Stimulated activated CD8-positive, alpha-beta memory T cell treated with anti-CD3 and anti-CD28 coated beads, Interleukin-15, amount 100 ng/mL, for 4 hours (primary cell): ENCODE results near the gene ZNF14.
A peak's percentile ranks its signal among the peaks of the same experiment; 100 is the strongest.
"Not testable (repeated sequence)": the region's sequence is repeated elsewhere in the genome, so short reads cannot be mapped to it uniquely, and the experiment has no call there.

Source experiments
- DNase-seq, 2 donors: peaks; one replicate each; pipeline ENCODE4 v3.0.0-alpha.2; 2020; ENCODE audit warnings: low read depth in 2 of 2

Gene ZNF14

DNA sequence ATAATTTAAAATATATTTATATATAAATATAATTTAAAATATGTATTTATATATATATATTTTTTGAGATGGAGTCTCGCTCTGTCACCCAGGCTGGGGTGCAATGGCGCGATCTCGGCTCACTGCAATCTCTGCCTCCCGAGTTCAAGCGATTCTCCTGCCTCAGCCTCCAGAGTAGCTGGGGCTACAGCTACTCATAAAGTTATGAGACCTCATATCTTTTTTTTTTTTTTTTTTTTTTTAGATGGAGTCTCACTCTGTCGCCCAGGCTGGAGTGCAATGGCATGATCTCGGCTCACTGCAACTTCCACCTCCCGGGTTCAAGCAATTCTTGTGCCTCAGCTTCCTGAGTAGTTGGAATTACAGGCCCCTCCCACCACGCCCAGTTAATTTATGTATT lies 43.9 kb downstream of the ZNF14 start:
- DNase-seq: not testable (repeated sequence)

DNA sequence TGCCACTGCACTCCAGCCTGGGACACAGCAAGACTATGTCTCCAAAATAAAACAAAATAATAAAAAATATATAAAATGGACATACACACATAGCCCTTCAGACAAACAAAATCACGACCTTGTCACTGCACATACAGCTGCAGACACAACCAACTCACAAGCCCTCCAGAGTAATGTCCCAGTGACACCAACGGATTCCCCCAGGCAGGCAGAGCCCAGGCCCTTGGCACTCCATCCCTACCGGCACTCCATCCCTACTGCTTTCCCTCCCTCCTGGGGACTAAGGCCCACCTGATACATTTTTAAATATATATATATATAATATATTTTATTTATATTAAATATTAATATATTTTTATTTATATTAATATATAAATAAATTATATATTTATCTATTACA lies 45.8 kb downstream of the ZNF14 start:
- DNase-seq: no peak

GRCh38 chr19:19686580-19686979 lies 46.3 kb downstream of the ZNF14 start:
- DNase-seq: no peak

GRCh38 chr19:19686119-19686518 lies 46.8 kb downstream of the ZNF14 start:
- DNase-seq: not testable (repeated sequence)

DNA sequence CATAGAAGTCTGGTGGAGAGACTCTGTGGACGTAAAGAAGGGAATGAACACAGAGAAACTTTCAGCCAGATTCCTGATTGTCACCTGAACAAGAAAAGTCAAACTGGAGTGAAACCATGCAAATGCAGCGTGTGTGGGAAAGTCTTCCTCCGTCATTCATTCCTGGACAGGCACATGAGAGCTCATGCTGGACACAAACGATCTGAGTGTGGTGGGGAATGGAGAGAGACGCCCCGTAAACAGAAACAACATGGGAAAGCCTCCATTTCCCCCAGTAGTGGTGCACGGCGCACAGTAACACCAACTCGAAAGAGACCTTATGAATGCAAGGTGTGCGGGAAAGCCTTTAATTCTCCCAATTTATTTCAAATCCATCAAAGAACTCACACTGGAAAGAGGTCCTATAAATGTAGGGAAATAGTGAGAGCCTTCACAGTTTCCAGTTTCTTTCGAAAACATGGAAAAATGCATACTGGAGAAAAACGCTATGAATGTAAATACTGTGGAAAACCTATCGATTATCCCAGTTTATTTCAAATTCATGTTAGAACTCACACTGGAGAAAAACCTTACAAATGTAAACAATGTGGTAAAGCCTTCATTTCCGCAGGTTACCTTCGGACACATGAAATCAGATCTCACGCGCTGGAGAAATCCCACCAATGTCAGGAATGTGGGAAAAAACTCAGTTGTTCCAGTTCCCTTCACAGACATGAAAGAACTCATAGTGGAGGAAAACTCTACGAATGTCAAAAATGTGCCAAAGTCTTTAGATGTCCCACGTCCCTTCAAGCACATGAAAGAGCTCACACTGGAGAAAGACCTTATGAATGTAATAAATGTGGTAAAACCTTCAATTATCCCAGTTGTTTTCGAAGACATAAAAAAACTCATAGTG lies 53.5 kb downstream of the ZNF14 start:
- no peak for DNase-seq

- no peak for DNase-seq
Measured at GRCh38 chr19:19677579-19677978, 55.3 kb downstream of the ZNF14 start.

- DNase-seq: no peak
Measured at GRCh38 chr19:19674315-19674714, 58.6 kb downstream of the ZNF14 start.

DNA sequence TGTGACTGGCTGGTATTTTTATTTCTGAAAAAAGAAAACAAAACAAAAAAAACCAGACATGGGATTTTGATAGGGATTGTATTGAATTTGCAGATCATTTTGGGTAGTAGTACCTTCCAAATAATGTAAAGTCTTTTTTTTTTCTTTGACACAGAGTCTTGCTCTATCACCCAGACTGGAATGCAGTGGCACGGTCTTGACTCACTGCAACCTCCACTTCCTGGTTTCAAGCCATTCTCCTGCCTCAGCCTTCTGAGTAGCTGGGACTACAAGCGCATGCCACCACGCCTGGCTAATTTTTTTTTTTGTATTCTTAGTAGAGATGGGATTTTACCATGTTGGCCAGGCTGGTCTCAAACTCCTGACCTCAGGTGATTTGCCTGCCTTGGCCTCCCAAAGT lies 60.1 kb downstream of the ZNF14 start:
- DNase-seq: no peak

DNA sequence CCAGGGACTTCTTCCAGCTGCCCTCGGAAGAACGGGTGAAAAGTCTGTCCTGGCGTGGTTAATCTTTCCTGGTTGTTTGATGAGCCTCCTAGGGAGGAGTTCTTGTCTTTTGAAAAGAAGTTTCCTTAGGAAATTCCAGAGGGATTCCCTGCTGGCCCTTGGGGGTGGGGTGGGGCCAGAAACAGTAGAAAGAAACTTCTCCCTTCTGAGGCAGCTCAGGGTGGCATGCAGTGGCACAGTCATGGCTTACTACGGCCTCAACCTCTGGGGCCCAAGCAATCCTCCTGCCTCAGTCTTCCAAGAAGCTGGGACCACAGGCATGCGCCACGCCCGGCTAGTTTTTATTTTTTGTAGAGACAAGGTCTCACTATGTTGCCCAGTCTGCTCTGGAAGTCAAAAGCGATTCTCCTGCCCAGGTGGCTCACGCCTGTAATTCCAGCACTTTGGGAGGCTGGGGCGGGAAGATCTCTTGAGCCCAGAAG lies 62.8 kb downstream of the ZNF14 start:
- DNase-seq: no peak

DNA sequence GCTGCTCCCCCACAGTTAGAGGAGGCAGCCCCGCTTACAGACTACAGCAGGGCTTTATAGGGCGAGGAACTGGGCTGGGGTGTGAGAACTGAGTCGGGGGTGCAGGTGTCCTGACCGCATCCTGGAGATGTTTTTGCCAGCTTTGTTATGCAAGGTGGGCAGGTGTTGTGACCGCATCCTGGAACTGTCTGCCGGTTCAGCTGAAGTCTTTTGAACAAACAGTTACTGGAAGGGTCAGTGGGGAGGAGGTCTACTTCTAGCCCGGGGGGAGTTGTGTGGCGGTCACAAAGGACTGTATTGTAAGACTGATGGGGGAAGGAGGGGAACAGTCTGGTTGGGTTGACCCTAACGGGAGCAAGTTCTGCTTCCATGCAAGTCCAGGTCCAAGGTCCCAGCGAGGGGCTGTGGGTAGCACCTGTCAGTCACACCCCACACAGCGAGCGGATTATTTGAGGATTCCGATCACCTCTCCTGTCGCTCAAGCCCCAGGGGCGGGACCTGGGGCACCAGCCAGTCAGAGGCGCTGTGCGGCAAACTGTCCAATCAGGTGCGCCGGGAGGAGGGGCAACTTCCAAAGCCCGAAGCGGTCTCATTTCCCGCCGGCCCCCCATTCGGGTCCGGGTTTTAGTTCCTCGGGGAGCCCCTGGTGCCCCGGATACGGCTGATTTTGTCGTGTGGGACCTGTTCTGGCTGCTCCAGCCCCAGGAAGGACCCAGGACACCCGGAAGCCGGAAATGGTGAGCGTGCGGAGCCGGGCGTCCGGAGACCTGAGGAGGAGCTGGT lies 64.5 kb downstream of the ZNF14 start, which contains the start of gene ZNF101:
TSS of gene ZNF101 (plus strand) at position 610 of the 783 bp plus-strand sequence. CDS start at position 735, 125 bp downstream.
- DNase-seq: peak; percentile 86 to 88

DNA sequence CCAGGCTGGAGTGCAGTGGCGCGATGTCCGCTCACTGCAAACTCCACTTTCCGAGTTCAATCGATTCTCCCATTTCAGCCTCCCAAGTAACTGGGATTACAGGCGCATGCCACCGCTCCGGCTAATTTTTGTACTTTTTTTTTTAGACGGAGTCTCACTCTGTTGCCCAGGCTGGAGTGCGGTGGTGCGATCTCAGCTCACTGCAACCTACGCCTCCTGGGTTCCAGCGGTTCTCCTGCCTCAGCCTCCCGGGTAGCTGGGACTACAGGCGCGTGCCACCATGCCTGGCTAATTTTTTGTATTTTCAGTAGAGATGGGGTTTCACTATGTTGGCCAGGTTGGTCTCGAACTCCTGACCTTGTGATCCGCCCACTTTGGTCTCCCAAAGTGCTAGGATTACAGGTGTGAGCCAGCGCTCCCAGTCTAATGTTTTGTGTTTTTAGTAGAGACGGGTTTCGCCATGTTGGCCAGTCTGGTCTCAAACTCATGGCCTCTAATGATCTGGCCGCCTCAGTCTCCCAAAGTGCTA lies 67.4 kb downstream of the ZNF14 start:
- not testable (repeated sequence) for DNase-seq

DNA sequence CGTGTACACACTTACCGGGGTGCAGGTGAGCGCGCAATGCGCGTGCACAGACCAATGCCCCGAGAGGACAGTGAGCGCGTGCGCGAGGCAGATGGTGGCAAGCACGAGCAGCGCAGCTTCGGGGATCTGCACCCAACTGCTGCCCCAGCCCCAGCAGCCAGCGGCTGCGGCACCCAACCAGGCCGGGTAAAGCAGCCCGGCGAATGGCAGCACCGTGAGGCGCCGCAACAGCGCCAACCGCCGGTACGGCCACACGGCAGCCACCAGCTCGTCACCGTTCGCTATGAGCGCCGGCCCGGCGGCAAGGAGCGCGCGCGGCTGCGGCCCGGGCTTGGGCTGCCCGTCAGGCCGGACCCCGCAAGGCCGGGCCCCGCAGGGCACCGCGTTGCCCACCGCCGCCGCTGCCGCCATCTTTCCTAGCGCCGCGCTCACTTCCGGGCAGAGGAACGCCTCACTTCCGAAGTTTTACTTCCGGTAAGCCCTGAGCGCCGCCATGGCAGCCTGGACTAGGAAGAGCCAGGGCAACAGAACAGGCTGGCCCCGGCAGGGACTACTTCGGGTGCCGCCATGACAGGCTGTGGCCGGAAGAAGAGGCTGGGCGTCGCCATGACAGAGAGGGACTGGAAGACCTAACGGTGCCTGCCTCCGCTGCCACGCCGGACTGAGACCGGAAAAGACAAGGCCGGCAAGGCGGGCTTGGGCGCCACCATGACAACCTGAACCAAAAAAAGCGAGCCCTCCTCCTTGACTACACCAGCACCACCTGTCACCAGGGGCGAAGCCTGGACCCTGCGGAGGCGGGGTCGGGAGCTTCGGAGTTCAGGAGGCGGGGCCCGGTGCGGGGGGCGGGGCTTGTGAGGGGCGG lies 69.4 kb downstream of the ZNF14 start, which contains the start of gene ATP13A1:
TSS of gene ATP13A1 (minus strand) at position 421 of the 865 bp plus-strand sequence. CDS start at position 411, 10 bp downstream.
- peak; percentile 89 to 93 for DNase-seq

GRCh38 chr19:19662871-19663255 lies 70.0 kb downstream of the ZNF14 start:
- no peak for DNase-seq

- DNase-seq: no peak
Measured at GRCh38 chr19:19662344-19662743, 70.6 kb downstream of the ZNF14 start.

DNA sequence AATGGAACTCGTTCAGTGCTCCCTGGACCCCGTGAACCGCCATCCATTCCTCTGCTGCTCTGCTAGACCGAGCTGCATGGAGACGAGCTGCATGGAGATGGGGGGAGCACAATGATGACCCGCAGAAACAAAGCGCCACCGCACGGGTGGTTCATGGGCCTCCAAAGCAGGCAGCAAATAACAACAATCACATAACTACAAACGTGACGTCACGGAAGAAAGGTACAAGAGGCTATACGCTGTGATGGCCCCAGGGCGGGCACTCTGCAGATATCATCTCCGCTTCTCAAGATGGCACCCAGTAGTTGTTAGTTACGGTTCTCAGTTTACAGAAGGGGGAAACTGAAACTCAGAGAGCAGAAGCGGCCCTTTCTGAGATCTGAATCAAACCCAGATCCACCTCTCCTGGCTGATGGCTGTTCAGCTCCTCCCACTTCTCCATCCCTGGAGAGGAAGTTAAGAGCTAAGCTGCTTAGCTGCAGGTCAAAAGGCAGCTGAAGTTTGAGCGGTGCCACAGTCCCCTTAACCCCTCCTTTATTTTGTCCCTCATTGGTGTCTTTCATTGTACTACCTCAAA lies 71.1 kb downstream of the ZNF14 start:
- no peak for DNase-seq

DNA sequence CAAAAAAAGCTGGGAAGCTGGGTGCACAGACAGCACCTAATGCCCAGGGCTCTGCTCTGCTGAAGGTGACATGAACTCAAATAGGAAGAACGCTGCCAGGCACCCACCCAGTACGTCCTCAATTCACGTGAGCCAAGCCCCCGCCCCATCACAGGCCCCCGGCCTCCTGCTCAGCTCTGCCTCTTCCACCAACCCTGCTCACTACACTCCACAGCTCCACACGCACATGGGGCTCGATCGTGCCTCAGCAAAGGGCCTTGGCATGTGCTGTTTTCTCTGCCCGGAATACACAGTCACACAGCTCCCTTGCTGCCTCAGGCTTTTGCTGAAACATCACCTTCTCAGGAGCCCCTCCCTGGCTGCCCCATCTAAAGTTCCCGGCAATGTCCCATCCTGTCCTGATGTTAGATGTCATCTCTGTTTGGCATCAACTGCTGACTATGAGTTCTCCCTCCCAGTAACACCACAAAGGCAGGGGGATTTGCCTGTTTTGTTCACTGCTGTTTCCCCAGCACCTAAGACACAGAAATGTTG lies 71.7 kb downstream of the ZNF14 start:
- DNase-seq: no peak
